K562 (cell line): ENCODE data around the gene PTCH2. TPM values are rescaled to one million over a fixed set of nuclear protein-coding genes. Genes with fewer than 3 reads are reported as not detected.

ENCODE experiments used
- AFF4 ChIP-seq: sonication (generic); formaldehyde crosslinking; IDR thresholded peaks from 2 replicates; pipeline ENCODE4 v1.8.0; 2023; ENCODE audit warnings: mild to moderate bottlenecking, missing genetic modification reagents
- DEAF1 ChIP-seq: fragments of 450-650 bp; formaldehyde crosslinking; IDR thresholded peaks from 2 replicates; pipeline ENCODE4 v1.4.0; 2020; ENCODE audit warnings: mild to moderate bottlenecking, moderate library complexity
- E2F3 ChIP-seq: fragments of 250-450 bp; sonication (Bioruptor Pico); IDR thresholded peaks from 2 replicates; pipeline ENCODE4 v1.4.0; 2020; ENCODE audit warnings: mild to moderate bottlenecking
- ETV1 ChIP-seq: fragments of 450-650 bp; conservative IDR thresholded peaks from 2 replicates; pipeline ENCODE4 v1.6.1; 2016; ENCODE audit warnings: missing genetic modification characterization, control low read depth, low read depth, missing compliant biosample characterization
- HNRNPLL ChIP-seq: fragments of 200-400 bp; formaldehyde crosslinking; IDR thresholded peaks from 2 replicates; pipeline ENCODE4 v1.6.1; 2017; ENCODE audit warnings: low read length, low read depth, mild to moderate bottlenecking; ENCODE audit not compliant: poor library complexity, severe bottlenecking
- KDM1A ChIP-seq, 2 experiments: fragments of 450-650 bp; IDR thresholded peaks; 2 replicates each; pipeline ENCODE4 v1.6.1; 2016; ENCODE audit warnings: mild to moderate bottlenecking in 2 of 2
- MBD1 ChIP-seq: fragments of 250-450 bp; sonication (Bioruptor Pico); IDR thresholded peaks from 2 replicates; pipeline ENCODE4 v1.8.0; 2022; ENCODE audit warnings: inconsistent platforms
- NELFE ChIP-seq: IDR thresholded peaks from 2 replicates; pipeline ENCODE4 v1.6.1; 2011; ENCODE audit warnings: mild to moderate bottlenecking; ENCODE audit not compliant: insufficient read depth, insufficient read length
- NFRKB ChIP-seq: fragments of 450-650 bp; IDR thresholded peaks from 2 replicates; pipeline ENCODE4 v1.6.1; 2016; ENCODE audit warnings: low read depth
- NR3C1 ChIP-seq: sonication (generic); formaldehyde crosslinking; IDR thresholded peaks from 2 replicates; pipeline ENCODE4 v1.8.1; 2022; ENCODE audit warnings: missing genetic modification reagents
- PPARD ChIP-seq: fragments of 250-450 bp; sonication (Bioruptor Pico); IDR thresholded peaks from 2 replicates; pipeline ENCODE4 v1.8.0; 2022; ENCODE audit warnings: inconsistent platforms, mild to moderate bottlenecking, moderate library complexity
- PRDM10 ChIP-seq: fragments of 450-650 bp; IDR thresholded peaks from 2 replicates; pipeline ENCODE4 v1.6.1; 2018; ENCODE audit not compliant: partially characterized antibody
- TAF9B ChIP-seq: fragments of 450-650 bp; IDR thresholded peaks from 2 replicates; pipeline ENCODE4 v1.6.1; 2018; ENCODE audit warnings: mild to moderate bottlenecking; ENCODE audit not compliant: partially characterized antibody
- TBL1XR1 ChIP-seq, 2 experiments: IDR thresholded peaks; 2 replicates each; pipeline ENCODE4 v1.6.1; 2012; ENCODE audit warnings: improper control_type of control experiment in 2 of 2, low read length in 2 of 2, mild to moderate bottlenecking in 1 of 2
- THRAP3 ChIP-seq: fragments of 450-650 bp; IDR thresholded peaks from 2 replicates; pipeline ENCODE4 v1.6.1; 2016; ENCODE audit warnings: mild to moderate bottlenecking, inconsistent platforms, borderline replicate concordance
- ZNF77 ChIP-seq: fragments of 250-450 bp; sonication (Bioruptor Pico); IDR thresholded peaks from 2 replicates; pipeline ENCODE4 v1.5.0; 2020
- polyA plus RNA-seq, 8 experiments: library from polyadenylated mRNA; depleted of rRNA in 4 of 8; stranded (reverse) in 5 of 8; unstranded in 3 of 8; fragments of >200 nt; fragmentation: Nextera tagmentation in 2 of 8; fragmentation: Illumina TruSeq in 1 of 8; extraction: Ambion mirVana in 2 of 8; extraction: Trizol in 1 of 8; gene quantifications; 2 replicates each; pipeline versions ENCODE4 v1.2.1 to v1.2.3, GENCODE V29; 2011 to 2014; ENCODE audit warnings: inconsistent platforms in 1 of 8, missing spikeins in 1 of 8
- total RNA-seq, 7 experiments: library from RNA; depleted of rRNA in 6 of 7; stranded (reverse); fragments of >200 nt in 6 of 7; fragmentation: Illumina TruSeq in 2 of 7; extraction: Trizol in 2 of 7; gene quantifications; 2 replicates each; pipeline versions ENCODE4 v1.2.1 to v1.2.3, GENCODE V29; 2011 to 2021; ENCODE audit warnings: low replicate concordance in 1 of 7

PTCH2 gene
- total and polyA plus RNA-seq, 9 of the 15 experiments (the other 6 are each of a cell fraction or from before 2014, with no cell fraction given), result 0.15 to 27.3 (median 0.48) TPM; not detected in 1

- no peak; the same call in none of the 2 replicates for TF ChIP-seq DEAF1
- no peak; the same call in 1 of the 2 replicates for TF ChIP-seq ETV1 (tag)
- peak; percentile 6 for TF ChIP-seq PRDM10
- peak; percentile 98 for TF ChIP-seq NFRKB
- no peak for TF ChIP-seq KDM1A (IDR thresholded peaks at IDR 0.05)
- no peak for TF ChIP-seq NR3C1 (CRISPR knock-in tag)
- TF ChIP-seq TAF9B, result peak; percentile 99
- peak; percentile 22 to 96; a peak in 2 of 4 replicates for TF ChIP-seq TBL1XR1 (IDR thresholded peaks at IDR 0.05; ENCODE audit: low read length in 2 of 2)
- TF ChIP-seq THRAP3, result 0 out of 2 replicates have a peak, but pooled peaks have one; percentile 15
- peak; percentile 82 for TF ChIP-seq HNRNPLL
- no peak for TF ChIP-seq PPARD (CRISPR knock-in tag)
- TF ChIP-seq ZNF77 (CRISPR knock-in tag), result no peak; the same call in 1 of the 2 replicates
- TF ChIP-seq E2F3, result 0 out of 2 replicates have a peak, but pooled peaks have one; percentile 78
- no peak for TF ChIP-seq MBD1 (CRISPR knock-in tag)
- no peak for TF ChIP-seq NELFE
- peak; percentile 92 for TF ChIP-seq AFF4 (CRISPR knock-in tag)
Measured at GRCh38 chr1:44775078-44775929, 67.7 kb downstream of the PTCH2 start, which contains the start of gene RPS8 (continued).
